NOMO-1 treated with DMSO at 0.1 percent for 48 hours (cell line): ENCODE results near the gene ABCA2.
A peak's percentile ranks its signal among the peaks of the same experiment; 100 is the strongest.

Source experiments
- DNase-seq: peaks from one replicate; lab custom pipeline; 2025; ENCODE audit not compliant: unreplicated experiment; lab: John Stamatoyannopoulos, UW

Gene ABCA2

GRCh38 chr9:137027369-137028262 lies at the start of gene ABCA2:
ABCA2 (minus strand) TSS chr9:137028237; CDS start chr9:137028140, 97 bp downstream.
- DNase-seq: no peak

- DNase-seq: peak; percentile 78
Observed at GRCh38 chr9:137077010-137077747, 49.1 kb upstream of the ABCA2 start, which contains the start of gene UAP1L1. UAP1L1 (plus strand) TSS chr9:137077517; CDS start chr9:137077533, 16 bp downstream.

GRCh38 chr9:137076636-137077009 lies 48.6 kb upstream of the ABCA2 start:
- no peak for DNase-seq

- DNase-seq: peak; percentile 34
Observed at GRCh38 chr9:137075275-137075775, 47.3 kb upstream of the ABCA2 start.

GRCh38 chr9:137074657-137075274 lies 46.7 kb upstream of the ABCA2 start:
- DNase-seq: no peak

- DNase-seq: no peak
Observed at GRCh38 chr9:137073992-137074399, 46.0 kb upstream of the ABCA2 start.

- no peak for DNase-seq
Observed at GRCh38 chr9:137071282-137071681, 43.2 kb upstream of the ABCA2 start.

- peak; percentile 54 for DNase-seq
Observed at GRCh38 chr9:137070906-137071275, 42.9 kb upstream of the ABCA2 start.

GRCh38 chr9:137070201-137070905 lies 42.3 kb upstream of the ABCA2 start, which contains the start of gene SAPCD2:
SAPCD2 (minus strand) TSS chr9:137070557; CDS start chr9:137070460, 97 bp downstream.
- DNase-seq: peak; percentile 99

- DNase-seq: no peak
Observed at GRCh38 chr9:137069508-137070091, 41.6 kb upstream of the ABCA2 start.

- DNase-seq: no peak
Observed at GRCh38 chr9:137068539-137069507, 40.8 kb upstream of the ABCA2 start.

- peak; percentile 85 for DNase-seq
Observed at GRCh38 chr9:137067860-137068538, 40.0 kb upstream of the ABCA2 start.

- DNase-seq: no peak
Observed at GRCh38 chr9:137066096-137066861, 38.2 kb upstream of the ABCA2 start.

- no peak for DNase-seq
Observed at GRCh38 chr9:137065336-137065967, 37.4 kb upstream of the ABCA2 start.

GRCh38 chr9:137064880-137065164 lies 36.8 kb upstream of the ABCA2 start:
- no peak for DNase-seq

GRCh38 chr9:137064027-137064879 lies 36.2 kb upstream of the ABCA2 start:
- peak; percentile 51 for DNase-seq
